CD14-positive monocyte (primary cell): ENCODE measurements around the gene MCRIP2. TPM values are rescaled to one million over a fixed set of nuclear protein-coding genes. Genes with fewer than 3 reads are reported as not detected.

Source experiments
- DNase-seq, 3 donors: peaks; one replicate each; pipeline ENCODE4 v3.0.0-alpha.2; 2011 to 2022
- H2AFZ ChIP-seq: 2 replicates; pipeline ENCODE4 v1.6.0; 2012; ENCODE audit warnings: mild to moderate bottlenecking, low read depth, low read length, inconsistent platforms; ENCODE audit not compliant: insufficient read depth, poor library complexity, severe bottlenecking
- H3K27ac ChIP-seq, 2 donors: 1 replicate in 1 of 2; 2 replicates in 1 of 2; pipeline ENCODE4 v1.5.1; 2012 to 2013; ENCODE audit warnings: low read length in 2 of 2, control low read depth in 1 of 2, inconsistent platforms in 1 of 2, low read depth in 1 of 2, mild to moderate bottlenecking in 1 of 2
- H3K27me3 ChIP-seq, 2 donors: one replicate each; pipeline versions ENCODE4 v1.6.0 to v1.6.1; 2011 to 2013; ENCODE audit warnings: low read length in 2 of 2; ENCODE audit not compliant: control insufficient read depth in 2 of 2, insufficient read depth in 2 of 2
- H3K36me3 ChIP-seq, 2 donors: replicated peaks in 1 of 2; 1 replicate in 1 of 2; 2 replicates in 1 of 2; pipeline versions ENCODE4 v1.5.1 to v1.6.1; 2012 to 2013; ENCODE audit warnings: low read length in 2 of 2, control low read depth in 1 of 2, inconsistent platforms in 1 of 2, mild to moderate bottlenecking in 1 of 2; ENCODE audit not compliant: insufficient read depth in 2 of 2, control insufficient read depth in 1 of 2
- H3K4me1 ChIP-seq, 2 donors: 1 replicate in 1 of 2; 2 replicates in 1 of 2; pipeline versions ENCODE4 v1.5.1 to v1.6.1; 2012 to 2013; ENCODE audit warnings: low read length in 2 of 2, control low read depth in 1 of 2, inconsistent platforms in 1 of 2, mild to moderate bottlenecking in 1 of 2, moderate library complexity in 1 of 2; ENCODE audit not compliant: insufficient read depth in 2 of 2, control insufficient read depth in 1 of 2
- H3K4me2 ChIP-seq: replicated peaks from 2 replicates; pipeline ENCODE3; 2012; ENCODE audit warnings: low read length, moderate library complexity, mild to moderate bottlenecking; ENCODE audit not compliant: poor library complexity, severe bottlenecking; ENCODE audit errors: extremely low read depth
- H3K4me3 ChIP-seq, 3 experiments: fragments of 200-600 bp in 1 of 3; sonication (generic) in 1 of 3; replicated peaks in 1 of 3; 1 replicate in 2 of 3; 2 replicates in 1 of 3; pipeline ENCODE4 v1.5.1; 2011 to 2013; ENCODE audit warnings: low read length in 3 of 3, mild to moderate bottlenecking in 3 of 3, control low read depth in 2 of 3, low read depth in 2 of 3, inconsistent platforms in 1 of 3, moderate library complexity in 1 of 3
- H3K79me2 ChIP-seq: 2 replicates; pipeline ENCODE4 v1.6.0; 2012; ENCODE audit warnings: mild to moderate bottlenecking, control low read depth, inconsistent platforms, low read length, moderate library complexity; ENCODE audit not compliant: insufficient read depth
- H3K9ac ChIP-seq: 2 replicates; pipeline ENCODE4 v1.6.0; 2017; ENCODE audit warnings: low read length, mild to moderate bottlenecking; ENCODE audit not compliant: insufficient read depth, poor library complexity, severe bottlenecking
- H3K9me3 ChIP-seq, 2 donors: replicated peaks in 1 of 2; 1 replicate in 1 of 2; 2 replicates in 1 of 2; pipeline versions ENCODE4 v1.5.1 to v1.6.1; 2012 to 2013; ENCODE audit warnings: low read length in 2 of 2, control low read depth in 1 of 2; ENCODE audit not compliant: control insufficient read depth in 1 of 2, insufficient read depth in 1 of 2
- H4K20me1 ChIP-seq: 2 replicates; pipeline ENCODE4 v1.6.0; 2012; ENCODE audit warnings: mild to moderate bottlenecking, low read length, control low read depth, moderate library complexity; ENCODE audit not compliant: insufficient read depth
- H3K27ac Mint-ChIP-seq, 7 donors: one replicate each; pipeline ENCODE4 v1.8.0; 2020; ENCODE audit warnings: mild to moderate bottlenecking in 7 of 7, mixed read lengths in 7 of 7, moderate library complexity in 6 of 7, inconsistent platforms in 2 of 7
- H3K27me3 Mint-ChIP-seq, 3 donors: one replicate each; pipeline ENCODE4 v1.8.0; 2021 to 2022; ENCODE audit warnings: low read depth in 3 of 3, mild to moderate bottlenecking in 3 of 3, mixed read lengths in 3 of 3, moderate library complexity in 3 of 3, inconsistent platforms in 1 of 3
- H3K36me3 Mint-ChIP-seq, 2 donors: one replicate each; pipeline ENCODE4 v1.8.0; 2020; ENCODE audit warnings: mixed read lengths in 2 of 2, inconsistent platforms in 1 of 2, mild to moderate bottlenecking in 1 of 2
- H3K4me1 Mint-ChIP-seq: one replicate; pipeline ENCODE4 v1.8.0; 2020; ENCODE audit warnings: mild to moderate bottlenecking, mixed read lengths
- H3K4me3 Mint-ChIP-seq, 2 donors: one replicate each; pipeline ENCODE4 v1.8.0; 2020; ENCODE audit warnings: mild to moderate bottlenecking in 2 of 2, mixed read lengths in 2 of 2, moderate library complexity in 1 of 2
- H3K9me3 Mint-ChIP-seq, 7 donors: one replicate each; pipeline ENCODE4 v1.8.0; 2020 to 2022; ENCODE audit warnings: mixed read lengths in 7 of 7, mild to moderate bottlenecking in 6 of 7, moderate library complexity in 6 of 7, inconsistent platforms in 2 of 7
- WGBS: methylation state at CpG from one replicate; pipeline ENCODE4 v1.1.5; 2013; ENCODE audit warnings: missing lambda C conversion rate; ENCODE audit not compliant: insufficient coverage; 5-methylcytosine and 5-hydroxymethylcytosine counted together
- intact Hi-C, 2 donors: fragments of 100-400 bp; cut with micrococcal nuclease; formaldehyde crosslinking; loops; one replicate each; pipeline versions ENCODE4 v1.15.0 to v1.15.1; 2023
- polyA plus RNA-seq, 3 donors: library from polyadenylated mRNA; depleted of rRNA in 1 of 3; unstranded in 2 of 3; stranded (reverse) in 1 of 3; fragments of 300-500 nt in 2 of 3; fragments of >200 nt in 1 of 3; fragmentation: Illumina TruSeq in 2 of 3; gene quantifications; 1 replicate in 2 of 3; 2 replicates in 1 of 3; pipeline ENCODE4 v1.2.3, GENCODE V29; 2012 to 2021
- TF ChIP-seq, protein P1 (sequence below): fragments of 200-600 bp; IDR thresholded peaks from one replicate; pipeline ENCODE4 v1.8.0; 2022; ENCODE audit warnings: antibody characterized with exemption, mild to moderate bottlenecking

Gene MCRIP2
- polyA plus RNA-seq, 3 donors, result 23.7 to 65.6 (median 42.1) TPM

DNA sequence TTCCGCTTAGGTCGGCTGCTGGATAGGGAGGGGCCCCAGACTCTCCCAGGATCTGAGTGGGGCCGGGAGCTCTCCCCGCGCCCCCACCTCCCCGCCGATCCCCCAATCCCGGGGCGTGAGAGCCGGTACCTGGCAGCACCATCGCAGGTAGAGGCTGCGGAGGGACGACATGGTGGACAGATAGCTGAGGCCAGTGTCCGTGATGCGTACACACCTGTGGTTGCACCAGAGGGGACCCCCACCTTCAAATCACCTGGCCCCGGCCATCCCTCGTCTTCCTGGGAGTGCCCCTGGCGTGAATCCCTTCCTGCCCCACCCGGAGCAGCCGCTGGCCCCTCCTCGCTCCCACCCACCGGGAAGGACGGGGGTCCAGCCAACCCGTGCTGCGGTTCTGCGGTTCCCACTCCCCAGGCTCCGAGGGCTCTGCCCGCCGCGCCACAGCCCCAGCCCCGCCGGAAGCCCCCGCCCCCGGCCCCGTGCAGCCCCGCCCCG, 53.3 kb downstream of the MCRIP2 start:
- Mint-ChIP-seq H3K4me3 (peak overlapping the region in 1 of 2 donors; percentile 51), H3K36me3 (peaks cover 4 to 5% of the 10 kb centered on the region in 2 donors), H3K9me3 (peaks cover 6 to 32% (median 8%) of the 10 kb centered on the region in 7 donors), H3K27me3 (peaks cover 60 to 89% (median 80%) of the 10 kb centered on the region in 3 donors), H3K27ac (no peak overlapping the region), H3K4me1 (peaks cover 14% of the 10 kb centered on the region)
- Histone ChIP-seq H4K20me1 (no peaks in the 10 kb centered on the region), H3K79me2 (no peaks in the 10 kb centered on the region), H3K4me2 (peak overlapping the region; percentile 76), H3K36me3 (no peaks in the 10 kb centered on the region), H3K4me1 (peaks cover 21 to 30% of the 10 kb centered on the region in 2 donors), H3K27me3 (peaks cover 20 to 64% of the 10 kb centered on the region in 2 donors), H3K9ac (no peak overlapping the region), H3K4me3 (no peak overlapping the region), H3K27ac (no peak overlapping the region), H3K9me3 (peaks cover 0 to 4% of the 10 kb centered on the region in 2 donors), H2AFZ (no peak overlapping the region)
- intact Hi-C loops, result no loop called here
- 2% methylated on average over 18 of the region's 37 CpGs for WGBS
- TF ChIP-seq, protein P1, sequence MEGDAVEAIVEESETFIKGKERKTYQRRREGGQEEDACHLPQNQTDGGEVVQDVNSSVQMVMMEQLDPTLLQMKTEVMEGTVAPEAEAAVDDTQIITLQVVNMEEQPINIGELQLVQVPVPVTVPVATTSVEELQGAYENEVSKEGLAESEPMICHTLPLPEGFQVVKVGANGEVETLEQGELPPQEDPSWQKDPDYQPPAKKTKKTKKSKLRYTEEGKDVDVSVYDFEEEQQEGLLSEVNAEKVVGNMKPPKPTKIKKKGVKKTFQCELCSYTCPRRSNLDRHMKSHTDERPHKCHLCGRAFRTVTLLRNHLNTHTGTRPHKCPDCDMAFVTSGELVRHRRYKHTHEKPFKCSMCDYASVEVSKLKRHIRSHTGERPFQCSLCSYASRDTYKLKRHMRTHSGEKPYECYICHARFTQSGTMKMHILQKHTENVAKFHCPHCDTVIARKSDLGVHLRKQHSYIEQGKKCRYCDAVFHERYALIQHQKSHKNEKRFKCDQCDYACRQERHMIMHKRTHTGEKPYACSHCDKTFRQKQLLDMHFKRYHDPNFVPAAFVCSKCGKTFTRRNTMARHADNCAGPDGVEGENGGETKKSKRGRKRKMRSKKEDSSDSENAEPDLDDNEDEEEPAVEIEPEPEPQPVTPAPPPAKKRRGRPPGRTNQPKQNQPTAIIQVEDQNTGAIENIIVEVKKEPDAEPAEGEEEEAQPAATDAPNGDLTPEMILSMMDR, result no peak
- no peak for DNase-seq

DNA sequence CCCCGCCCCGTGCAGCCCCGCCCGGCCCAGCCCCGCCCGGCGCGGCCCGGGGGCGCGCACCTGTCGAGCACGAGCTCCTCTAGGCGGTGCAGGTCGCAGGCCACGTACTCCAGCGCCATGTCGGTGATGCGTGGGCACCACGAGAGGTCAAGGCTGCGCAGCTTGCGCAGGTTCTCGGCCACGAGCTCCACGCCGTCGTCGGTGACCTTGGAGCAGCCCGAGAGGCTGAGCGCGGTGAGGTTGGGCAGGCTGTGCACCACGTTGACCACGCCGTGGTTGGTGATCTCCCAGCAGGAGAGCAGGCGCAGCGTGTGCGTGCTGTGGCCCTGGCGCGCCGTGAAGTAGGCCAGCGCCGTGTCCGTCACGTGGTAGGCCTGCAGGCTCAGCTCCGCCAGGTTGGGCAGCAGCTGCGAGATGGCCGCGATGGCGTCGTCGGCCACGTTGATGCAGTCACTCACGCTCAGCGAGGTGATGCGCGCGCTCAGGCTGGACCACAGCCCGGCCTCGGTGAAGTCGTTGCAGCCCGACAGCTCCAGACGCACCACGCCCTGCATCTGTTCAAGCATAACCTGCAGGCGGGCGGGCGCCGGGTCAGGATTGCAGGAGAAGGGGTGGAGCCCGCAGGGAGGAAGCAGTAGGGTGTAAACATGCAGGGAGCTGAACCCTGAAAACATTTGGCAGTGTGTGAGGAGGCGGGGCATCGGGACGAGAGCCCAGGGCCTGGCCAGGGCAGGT, 53.9 kb downstream of the MCRIP2 start:
- Histone ChIP-seq H3K27ac (no peak overlapping the region), H3K9me3 (peaks cover 0 to 4% of the 10 kb centered on the region in 2 donors), H3K36me3 (no peaks in the 10 kb centered on the region), H3K4me2 (peak overlapping the region; percentile 76), H3K4me3 (peak overlapping the region; percentile 9 to 71 (median 33)), H3K4me1 (peaks cover 17 to 27% of the 10 kb centered on the region in 2 donors), H4K20me1 (no peaks in the 10 kb centered on the region), H3K79me2 (no peaks in the 10 kb centered on the region), H3K27me3 (peaks cover 23 to 70% of the 10 kb centered on the region in 2 donors), H3K9ac (peak overlapping the region; percentile 15), H2AFZ (peak overlapping the region; percentile 75)
- Mint-ChIP-seq H3K4me3 (peak overlapping the region; percentile 69 to 90), H3K27me3 (peaks cover 64 to 94% (median 85%) of the 10 kb centered on the region in 3 donors), H3K27ac (no peak overlapping the region), H3K36me3 (peaks cover 4 to 5% of the 10 kb centered on the region in 2 donors), H3K9me3 (peaks cover 6 to 32% (median 8%) of the 10 kb centered on the region in 7 donors), H3K4me1 (peaks cover 13% of the 10 kb centered on the region)
- intact Hi-C loops, result no loop called here
- peak in 1 of 3 donors; percentile 27 for DNase-seq
- WGBS, result 2% methylated on average over 68 of the region's 71 CpGs
- TF ChIP-seq, protein P1, result no peak

Other genes with a start within 250 kb of the MCRIP2 start
- gene NME4, start 244.6 kb upstream of the MCRIP2 start, polyA plus RNA-seq, result 10 to 100 TPM; 26.7 to 31.4 (median 26.9) TPM
- 10 to 100 TPM in 1 of 3 donors, 1 to 10 TPM in 2; 5.7 to 12.8 (median 8.7) TPM for gene DECR2, start 239.9 kb upstream of the MCRIP2 start, polyA plus RNA-seq
- gene RAB11FIP3, start 216.2 kb upstream of the MCRIP2 start, polyA plus RNA-seq, result 1 to 10 TPM in 1 of 3 donors, under 1 TPM in 2; 0.37 to 7.5 (median 0.49) TPM
- gene CAPN15, start 114.1 kb upstream of the MCRIP2 start, polyA plus RNA-seq, result 10 to 100 TPM in 1 of 3 donors, 1 to 10 TPM in 2; 3.4 to 42.6 (median 3.9) TPM
- gene PRR35, start 81.4 kb upstream of the MCRIP2 start, polyA plus RNA-seq, result not detected
- gene NHLRC4, start 74.8 kb upstream of the MCRIP2 start, polyA plus RNA-seq, result under 1 TPM; 0.29 to 0.57 (median 0.36) TPM
- 10 to 100 TPM; 11.4 to 39.8 (median 12.1) TPM for gene PIGQ, start 71.9 kb upstream of the MCRIP2 start, polyA plus RNA-seq
- 10 to 100 TPM; 10.0 to 22.6 (median 10.9) TPM for gene RAB40C, start 51.8 kb upstream of the MCRIP2 start, polyA plus RNA-seq
- gene WFIKKN1, start 10.8 kb upstream of the MCRIP2 start, polyA plus RNA-seq, result under 1 TPM in 1 of 3 donors, not detected in 2; 0.76 TPM
- 10 to 100 TPM; 57.1 to 80.9 (median 70.4) TPM for gene METTL26, start 5.5 kb upstream of the MCRIP2 start, polyA plus RNA-seq
- gene WDR90, start 7.5 kb downstream of the MCRIP2 start, polyA plus RNA-seq, result 10 to 100 TPM in 1 of 3 donors, 1 to 10 TPM in 1, under 1 TPM in 1; 0.13 to 16.5 (median 1.1) TPM
- 100 to 1,000 TPM in 1 of 3 donors, 10 to 100 TPM in 2; 25.4 to 276 (median 26.3) TPM for gene RHOT2, start 26.3 kb downstream of the MCRIP2 start, polyA plus RNA-seq
- 1 to 10 TPM in 1 of 3 donors, not detected in 2; 1.3 TPM for gene RHBDL1, start 33.8 kb downstream of the MCRIP2 start, polyA plus RNA-seq
- 100 to 1,000 TPM in 2 of 3 donors, 10 to 100 TPM in 1; 83.3 to 108 (median 106) TPM for gene STUB1, start 38.6 kb downstream of the MCRIP2 start, polyA plus RNA-seq
- gene JMJD8, start 42.5 kb downstream of the MCRIP2 start, polyA plus RNA-seq, result 10 to 100 TPM; 28.7 to 45.3 (median 33.5) TPM
- 1 to 10 TPM; 5.7 to 9.2 (median 7.4) TPM for gene WDR24, start 48.6 kb downstream of the MCRIP2 start, polyA plus RNA-seq
- gene FBXL16, start 64.0 kb downstream of the MCRIP2 start, polyA plus RNA-seq, result 1 to 10 TPM in 1 of 3 donors, under 1 TPM in 2; 0.28 to 1.0 (median 0.49) TPM
- gene METRN, start 73.3 kb downstream of the MCRIP2 start, polyA plus RNA-seq, result 1 to 10 TPM in 2 of 3 donors, under 1 TPM in 1; 0.97 to 5.4 (median 1.7) TPM
- gene ANTKMT, start 79.3 kb downstream of the MCRIP2 start, polyA plus RNA-seq, result 10 to 100 TPM; 21.5 to 56.3 (median 34.4) TPM
- under 1 TPM in 1 of 3 donors, not detected in 2; 0.96 TPM for gene CCDC78, start 84.6 kb downstream of the MCRIP2 start, polyA plus RNA-seq
- 1 to 10 TPM in 2 of 3 donors, under 1 TPM in 1; 0.60 to 8.9 (median 1.5) TPM for gene HAGHL, start 85.3 kb downstream of the MCRIP2 start, polyA plus RNA-seq
- gene CIAO3, start 99.2 kb downstream of the MCRIP2 start, polyA plus RNA-seq, result 10 to 100 TPM in 2 of 3 donors, 1 to 10 TPM in 1; 8.6 to 41.1 (median 11.8) TPM
- under 1 TPM in 2 of 3 donors, not detected in 1; 0.07 to 0.29 TPM for gene MSLN, start 118.9 kb downstream of the MCRIP2 start, polyA plus RNA-seq
- gene RPUSD1, start 146.6 kb downstream of the MCRIP2 start, polyA plus RNA-seq, result 10 to 100 TPM; 29.5 to 38.1 (median 31.5) TPM
- 10 to 100 TPM in 1 of 3 donors, 1 to 10 TPM in 1, under 1 TPM in 1; 0.57 to 13.8 (median 2.2) TPM for gene CHTF18, start 146.8 kb downstream of the MCRIP2 start, polyA plus RNA-seq
- gene GNG13, start 158.9 kb downstream of the MCRIP2 start, polyA plus RNA-seq, result not detected